Measurements from ENCODE around the gene RAPGEFL1. TPM values are rescaled to one million over a fixed set of nuclear protein-coding genes. Genes with fewer than 3 reads are reported as not detected.

RAPGEFL1 gene
- total RNA-seq, 3 donors from 2014 or later (not counting 1 experiment from before 2014, with no cell fraction given): 4.7 to 9.0 (median 6.7) TPM

- Mint-ChIP-seq H3K4me1 (peaks cover 37 to 48% of the 10 kb centered on the region in 2 donors), H3K4me3 (no peak overlapping the region), H3K27me3 (ENCODE audit: low read depth in 2 of 2) (no peaks in the 10 kb centered on the region), H3K9me3 (no peaks in the 10 kb centered on the region), H3K27ac (peak overlapping the region in 1 of 2 donors; percentile 15), H3K36me3 (no peaks in the 10 kb centered on the region)
- intact Hi-C loops (cut with micrococcal nuclease): no loop called here
- ATAC-seq (no peak), DNase-seq (no peak)
- no peak overlapping the region for H3K4me3 ChIP-seq (ENCODE audit: low read length)
- H3K27me3 ChIP-seq (ENCODE audit: control insufficient read depth, insufficient read depth, low read length): no peaks in the 10 kb centered on the region
- 100% methylated on average over 3 of the region's 4 CpGs for WGBS (ENCODE audit: insufficient coverage)
- H3K4me1 ChIP-seq (ENCODE audit: control insufficient read depth, insufficient read depth, low read length): peaks cover 3% of the 10 kb centered on the region
- H3K36me3 ChIP-seq (ENCODE audit: control insufficient read depth, insufficient read depth, low read length): peaks cover 18% of the 10 kb centered on the region
- H3K9me3 ChIP-seq (ENCODE audit: control insufficient read depth, insufficient read depth, low read length): no peaks in the 10 kb centered on the region
- H3K27ac ChIP-seq (ENCODE audit: low read length): no peak overlapping the region
- no peak for TF ChIP-seq CTCF (IDR thresholded peaks at IDR 0.05)
Measured at GRCh38 chr17:40241252-40241834, 64.1 kb downstream of the RAPGEFL1 start.

GRCh38 chr17:40242774-40243173, 65.5 kb downstream of the RAPGEFL1 start:
- WGBS (ENCODE audit: insufficient coverage): 100% methylated on average over 3 of the region's 3 CpGs
- Histone ChIP-seq H3K4me1 (ENCODE audit: control insufficient read depth, insufficient read depth, low read length) (peaks cover 3% of the 10 kb centered on the region), H3K9me3 (ENCODE audit: control insufficient read depth, insufficient read depth, low read length) (no peaks in the 10 kb centered on the region), H3K27ac (ENCODE audit: low read length) (no peak overlapping the region), H3K4me3 (ENCODE audit: low read length) (no peak overlapping the region), H3K27me3 (ENCODE audit: control insufficient read depth, insufficient read depth, low read length) (no peaks in the 10 kb centered on the region), H3K36me3 (ENCODE audit: control insufficient read depth, insufficient read depth, low read length) (peaks cover 13% of the 10 kb centered on the region)
- TF ChIP-seq CTCF (IDR thresholded peaks at IDR 0.05): no peak
- Mint-ChIP-seq H3K4me1 (peaks cover 37 to 48% of the 10 kb centered on the region in 2 donors), H3K9me3 (no peaks in the 10 kb centered on the region), H3K27ac (no peak overlapping the region), H3K27me3 (ENCODE audit: low read depth in 2 of 2) (no peaks in the 10 kb centered on the region), H3K36me3 (no peaks in the 10 kb centered on the region), H3K4me3 (no peak overlapping the region)
- ATAC-seq: no peak
- intact Hi-C loops (cut with micrococcal nuclease): no loop called here
- DNase-seq: no peak

GRCh38 chr17:40243761-40244160, 66.5 kb downstream of the RAPGEFL1 start:
- no peak for TF ChIP-seq CTCF (IDR thresholded peaks at IDR 0.05)
- Mint-ChIP-seq H3K36me3 (no peaks in the 10 kb centered on the region), H3K9me3 (no peaks in the 10 kb centered on the region), H3K27ac (peak overlapping the region; percentile 53 to 57), H3K27me3 (ENCODE audit: low read depth in 2 of 2) (no peaks in the 10 kb centered on the region), H3K4me1 (peaks cover 39 to 50% of the 10 kb centered on the region in 2 donors), H3K4me3 (no peak overlapping the region)
- no CpG with 5 or more reads among the region's 3 CpGs for WGBS (ENCODE audit: insufficient coverage)
- H3K9me3 ChIP-seq (ENCODE audit: control insufficient read depth, insufficient read depth, low read length): no peaks in the 10 kb centered on the region
- intact Hi-C loops (cut with micrococcal nuclease): no loop called here
- no peak overlapping the region for H3K4me3 ChIP-seq (ENCODE audit: low read length)
- DNase-seq (no peak), ATAC-seq (no peak)
- H3K4me1 ChIP-seq (ENCODE audit: control insufficient read depth, insufficient read depth, low read length): peaks cover 3% of the 10 kb centered on the region
- no peaks in the 10 kb centered on the region for H3K27me3 ChIP-seq (ENCODE audit: control insufficient read depth, insufficient read depth, low read length)
- H3K36me3 ChIP-seq (ENCODE audit: control insufficient read depth, insufficient read depth, low read length): peaks cover 13% of the 10 kb centered on the region
- no peak overlapping the region for H3K27ac ChIP-seq (ENCODE audit: low read length)

GRCh38 chr17:40244255-40244654, 67.0 kb downstream of the RAPGEFL1 start:
- Mint-ChIP-seq H3K27ac (peak overlapping the region; percentile 53 to 57), H3K27me3 (ENCODE audit: low read depth in 2 of 2) (no peaks in the 10 kb centered on the region), H3K36me3 (no peaks in the 10 kb centered on the region), H3K4me3 (no peak overlapping the region), H3K4me1 (peaks cover 44 to 55% of the 10 kb centered on the region in 2 donors), H3K9me3 (no peaks in the 10 kb centered on the region)
- ATAC-seq: no peak
- no peak for DNase-seq
- no peak for TF ChIP-seq CTCF (IDR thresholded peaks at IDR 0.05)
- H3K27ac ChIP-seq (ENCODE audit: low read length): no peak overlapping the region
- no peaks in the 10 kb centered on the region for H3K27me3 ChIP-seq (ENCODE audit: control insufficient read depth, insufficient read depth, low read length)
- H3K4me3 ChIP-seq (ENCODE audit: low read length): no peak overlapping the region
- 82% methylated on average over 4 of the region's 4 CpGs for WGBS (ENCODE audit: insufficient coverage)
- H3K36me3 ChIP-seq (ENCODE audit: control insufficient read depth, insufficient read depth, low read length): peaks cover 13% of the 10 kb centered on the region
- H3K4me1 ChIP-seq (ENCODE audit: control insufficient read depth, insufficient read depth, low read length): peaks cover 3% of the 10 kb centered on the region
- intact Hi-C loops (cut with micrococcal nuclease): no loop called here
- H3K9me3 ChIP-seq (ENCODE audit: control insufficient read depth, insufficient read depth, low read length): no peaks in the 10 kb centered on the region
